ENCODE results near the gene SLC35A2. TPM values are rescaled to one million over a fixed set of nuclear protein-coding genes. Genes with fewer than 3 reads are reported as not detected.
A peak's percentile ranks its signal among the peaks of the same experiment; 100 is the strongest.

SLC35A2 gene
- total and polyA plus RNA-seq, 7 experiments from 2014 or later = 6.7 to 36.7 (median 14.8) TPM

DNA sequence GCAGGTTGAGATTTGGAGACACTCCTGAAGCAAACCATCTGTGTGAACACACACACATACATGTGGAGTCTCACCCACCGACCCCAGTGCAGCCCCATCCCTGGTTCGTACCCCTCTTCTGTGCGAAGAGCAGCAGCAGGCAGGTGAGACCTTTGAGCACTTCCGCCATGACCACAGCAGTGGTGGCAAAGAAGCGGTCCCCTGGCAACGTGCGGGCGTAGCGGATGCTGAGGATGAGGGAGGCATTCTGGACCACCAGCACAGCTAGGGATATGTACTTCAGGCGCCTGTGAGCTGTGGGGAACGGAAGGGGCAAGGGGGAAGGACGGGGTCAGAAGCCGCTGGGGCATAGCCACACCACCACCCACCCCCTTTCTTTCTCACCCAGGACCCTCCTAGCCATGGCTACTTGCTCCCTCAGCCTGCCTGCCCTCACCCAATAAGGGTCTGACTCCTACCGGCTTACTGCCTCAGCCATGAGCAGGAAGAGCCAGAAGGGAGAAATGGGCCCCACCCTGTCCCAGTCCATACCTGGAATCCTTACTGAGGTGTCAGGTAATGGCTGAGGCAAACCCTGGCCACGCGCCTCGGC, 1.6 kb downstream of the SLC35A2 start:
- H3K4me1 ChIP-seq (ENCODE audit: control insufficient read depth in 2 of 2, insufficient read depth in 2 of 2, low read length in 2 of 2) = peaks cover 22 to 26% of the 10 kb centered on the region in 2 donors
- Mint-ChIP-seq H3K4me3 (peak overlapping the region in 2 of 10 donors; percentile 90 to 96), H3K27ac (peak overlapping the region in 3 of 9 donors; percentile 46 to 94 (median 86)), H3K4me1 (peaks cover 20 to 48% (median 41%) of the 10 kb centered on the region in 7 donors), H3K27me3 (peaks cover 0 to 3% (median 0%) of the 10 kb centered on the region in 5 donors), H3K9me3 (peaks cover 0 to 12% (median 0%) of the 10 kb centered on the region in 11 donors), H3K36me3 (peaks cover 0 to 20% (median 13%) of the 10 kb centered on the region in 5 donors)
- ATAC-seq (no peak), DNase-seq (no peak)
- ChIA-PET CTCF (no interaction called here), POLR2A (interaction anchor here (0.7 to 1.6 kb wide), 3 partner anchors 9 to 267 kb away, joined by 3 to 4 read pairs (median 3); no protein-coding TSS in a partner anchor)
- H3K27me3 ChIP-seq (ENCODE audit: control insufficient read depth in 2 of 2, insufficient read depth in 2 of 2, low read length in 2 of 2) = no peaks in the 10 kb centered on the region
- intact Hi-C loops (cut with micrococcal nuclease) = loop anchor here (2.0 to 5.0 kb wide), 2 partner anchors 49 to 197 kb away; no protein-coding TSS in a partner anchor
- no peak overlapping the region for H3K27ac ChIP-seq (ENCODE audit: low read depth, low read length)
- H3K4me3 ChIP-seq (ENCODE audit: low read length) = no peak overlapping the region
- no peaks in the 10 kb centered on the region for H3K9me3 ChIP-seq (ENCODE audit: control insufficient read depth in 2 of 3, low read length in 3 of 3)
- peaks cover 13 to 37% (median 15%) of the 10 kb centered on the region in 3 experiments for H3K36me3 ChIP-seq (ENCODE audit: control insufficient read depth in 2 of 3, insufficient read depth in 3 of 3, low read length in 3 of 3)

- H3K4me3 ChIP-seq (ENCODE audit: low read length) = no peak overlapping the region
- peaks cover 17 to 36% (median 29%) of the 10 kb centered on the region in 7 donors for H3K4me1 Mint-ChIP-seq
- ATAC-seq = no peak
- H3K9me3 ChIP-seq (ENCODE audit: control insufficient read depth in 2 of 3, low read length in 3 of 3) = no peaks in the 10 kb centered on the region
- CTCF ChIA-PET = no interaction called here
- H3K27ac ChIP-seq (ENCODE audit: low read depth, low read length) = no peak overlapping the region
- H3K36me3 Mint-ChIP-seq = peaks cover 0 to 16% (median 10%) of the 10 kb centered on the region in 5 donors
- intact Hi-C loops (cut with micrococcal nuclease) = no loop called here
- no peak for DNase-seq
- POLR2A ChIA-PET = interaction anchor here (1.6 kb wide), 1 partner anchor 50 kb away, joined by 4 read pairs; no protein-coding TSS in a partner anchor
- H3K4me1 ChIP-seq (ENCODE audit: control insufficient read depth in 2 of 2, insufficient read depth in 2 of 2, low read length in 2 of 2) = peaks cover 13 to 15% of the 10 kb centered on the region in 2 donors
- peaks cover under 1 to 37% (median 3%) of the 10 kb centered on the region in 3 experiments for H3K36me3 ChIP-seq (ENCODE audit: control insufficient read depth in 2 of 3, insufficient read depth in 3 of 3, low read length in 3 of 3)
- H3K27me3 ChIP-seq (ENCODE audit: control insufficient read depth in 2 of 2, insufficient read depth in 2 of 2, low read length in 2 of 2) = no peaks in the 10 kb centered on the region
- peak overlapping the region in 1 of 10 donors; percentile 14 for H3K4me3 Mint-ChIP-seq
- H3K9me3 Mint-ChIP-seq = peaks cover 0 to 12% (median 0%) of the 10 kb centered on the region in 11 donors
- H3K27ac Mint-ChIP-seq = peak overlapping the region in 1 of 9 donors; percentile 63
- peaks cover 0 to 3% (median 0%) of the 10 kb centered on the region in 5 donors for H3K27me3 Mint-ChIP-seq
Observed at GRCh38 chrX:48908600-48908999, 2.8 kb downstream of the SLC35A2 start.

- POLR2A ChIA-PET = no interaction called here
- no peak for DNase-seq
- peaks cover 4 to 60% (median 6%) of the 10 kb centered on the region in 3 experiments for H3K36me3 ChIP-seq (ENCODE audit: control insufficient read depth in 2 of 3, insufficient read depth in 3 of 3, low read length in 3 of 3)
- peaks cover 0 to 13% (median 6%) of the 10 kb centered on the region in 5 donors for H3K36me3 Mint-ChIP-seq
- peaks cover 0 to 7% (median 2%) of the 10 kb centered on the region in 7 donors for H3K4me1 Mint-ChIP-seq
- CTCF ChIA-PET = interaction anchor here (0.9 kb wide), 1 partner anchor 7 kb away, joined by 3 read pairs; the partner anchor contains the start of genes PQBP1 and TIMM17B
- no peaks in the 10 kb centered on the region for H3K9me3 ChIP-seq (ENCODE audit: control insufficient read depth in 2 of 3, low read length in 3 of 3)
- H3K9me3 Mint-ChIP-seq = no peaks in the 10 kb centered on the region
- no peak for ATAC-seq
- H3K27ac ChIP-seq (ENCODE audit: low read depth, low read length) = no peak overlapping the region
- no peaks in the 10 kb centered on the region for H3K27me3 ChIP-seq (ENCODE audit: control insufficient read depth in 2 of 2, insufficient read depth in 2 of 2, low read length in 2 of 2)
- no peak overlapping the region for H3K4me3 ChIP-seq (ENCODE audit: low read length)
- intact Hi-C loops (cut with micrococcal nuclease) = no loop called here
- H3K27ac Mint-ChIP-seq = no peak overlapping the region
- no peak overlapping the region for H3K4me3 Mint-ChIP-seq
- peaks cover 2% of the 10 kb centered on the region in 2 donors for H3K4me1 ChIP-seq (ENCODE audit: control insufficient read depth in 2 of 2, insufficient read depth in 2 of 2, low read length in 2 of 2)
- H3K27me3 Mint-ChIP-seq = no peaks in the 10 kb centered on the region
Observed at GRCh38 chrX:48905090-48905790, 6.2 kb downstream of the SLC35A2 start.

DNA sequence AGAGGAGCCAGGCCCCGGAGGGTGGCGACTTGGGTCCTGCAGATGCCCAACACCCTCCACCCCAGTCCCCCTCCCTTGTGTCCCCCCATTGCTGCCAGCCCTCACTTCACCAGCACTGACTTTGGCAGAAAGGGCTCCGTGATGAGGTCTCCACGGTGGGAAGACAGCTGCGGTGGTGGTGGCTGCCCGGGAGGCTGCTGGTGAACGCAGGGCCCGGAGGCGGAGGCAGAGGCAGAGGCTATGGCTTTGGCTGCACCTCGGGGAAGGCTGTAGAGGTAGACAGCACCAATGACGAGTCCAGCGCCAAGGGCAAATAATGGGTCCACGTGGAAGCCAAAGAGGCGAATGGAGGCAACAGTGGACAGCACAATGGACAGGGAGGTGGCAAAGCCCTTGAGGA, 6.8 kb downstream of the SLC35A2 start:
- Mint-ChIP-seq H3K4me3 (no peak overlapping the region), H3K27ac (no peak overlapping the region), H3K36me3 (peaks cover 0 to 13% (median 6%) of the 10 kb centered on the region in 5 donors), H3K9me3 (no peaks in the 10 kb centered on the region), H3K4me1 (peaks cover 0 to 7% (median 2%) of the 10 kb centered on the region in 7 donors), H3K27me3 (no peaks in the 10 kb centered on the region)
- H3K36me3 ChIP-seq (ENCODE audit: control insufficient read depth in 2 of 3, insufficient read depth in 3 of 3, low read length in 3 of 3) = peaks cover 4 to 60% (median 6%) of the 10 kb centered on the region in 3 experiments
- no peak overlapping the region for H3K4me3 ChIP-seq (ENCODE audit: low read length)
- H3K27me3 ChIP-seq (ENCODE audit: control insufficient read depth in 2 of 2, insufficient read depth in 2 of 2, low read length in 2 of 2) = no peaks in the 10 kb centered on the region
- H3K27ac ChIP-seq (ENCODE audit: low read depth, low read length) = no peak overlapping the region
- POLR2A ChIA-PET = interaction anchor here (1.4 kb wide), 1 partner anchor 33 kb away, joined by 7 read pairs; no protein-coding TSS in a partner anchor
- intact Hi-C loops (cut with micrococcal nuclease) = no loop called here
- no peak for DNase-seq
- peaks cover 0 to 2% of the 10 kb centered on the region in 2 donors for H3K4me1 ChIP-seq (ENCODE audit: control insufficient read depth in 2 of 2, insufficient read depth in 2 of 2, low read length in 2 of 2)
- no peak for ATAC-seq
- no peaks in the 10 kb centered on the region for H3K9me3 ChIP-seq (ENCODE audit: control insufficient read depth in 2 of 3, low read length in 3 of 3)
- CTCF ChIA-PET = no interaction called here

DNA sequence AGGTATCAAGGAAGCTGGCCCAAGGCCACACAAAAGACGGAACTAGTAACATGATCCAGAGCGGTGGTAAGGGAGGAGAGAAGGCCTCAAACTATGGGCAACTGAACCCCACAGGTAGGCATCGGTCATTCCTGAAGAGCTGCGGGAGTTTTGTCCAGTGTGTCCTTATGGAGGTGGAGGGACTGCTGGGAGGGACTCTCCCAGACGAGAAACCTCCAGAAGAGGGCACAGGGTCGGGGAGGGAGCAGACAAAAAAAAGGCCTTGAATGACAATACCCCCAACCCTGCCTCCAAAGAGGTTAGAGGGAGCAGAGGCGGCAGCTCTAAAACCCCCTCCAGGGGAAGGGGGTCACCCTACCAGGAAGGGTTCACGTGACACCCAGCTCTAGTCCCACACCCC, 7.3 kb downstream of the SLC35A2 start:
- Histone ChIP-seq H3K36me3 (ENCODE audit: control insufficient read depth in 2 of 3, insufficient read depth in 3 of 3, low read length in 3 of 3) (peaks cover 4 to 60% (median 6%) of the 10 kb centered on the region in 3 experiments), H3K9me3 (ENCODE audit: control insufficient read depth in 2 of 3, low read length in 3 of 3) (no peaks in the 10 kb centered on the region), H3K27me3 (ENCODE audit: control insufficient read depth in 2 of 2, insufficient read depth in 2 of 2, low read length in 2 of 2) (no peaks in the 10 kb centered on the region), H3K27ac (ENCODE audit: low read depth, low read length) (no peak overlapping the region), H3K4me3 (ENCODE audit: low read length) (no peak overlapping the region), H3K4me1 (ENCODE audit: control insufficient read depth in 2 of 2, insufficient read depth in 2 of 2, low read length in 2 of 2) (peaks cover 3 to 6% of the 10 kb centered on the region in 2 donors)
- no peaks in the 10 kb centered on the region for H3K9me3 Mint-ChIP-seq
- H3K27me3 Mint-ChIP-seq = no peaks in the 10 kb centered on the region
- ChIA-PET CTCF (no interaction called here), POLR2A (interaction anchor here (1.4 to 2.4 kb wide), 2 partner anchors 8 to 33 kb away, joined by 7 to 10 read pairs; partner anchors contain the start of gene SLC35A2)
- H3K27ac Mint-ChIP-seq = peak overlapping the region in 4 of 9 donors; percentile 15 to 56 (median 24)
- DNase-seq (no peak), ATAC-seq (no peak)
- intact Hi-C loops (cut with micrococcal nuclease) = no loop called here
- peaks cover 0 to 13% (median 6%) of the 10 kb centered on the region in 5 donors for H3K36me3 Mint-ChIP-seq
- peaks cover 0 to 9% (median 2%) of the 10 kb centered on the region in 7 donors for H3K4me1 Mint-ChIP-seq
- H3K4me3 Mint-ChIP-seq = no peak overlapping the region

GRCh38 chrX:48903290-48903689, 8.2 kb downstream of the SLC35A2 start:
- no peaks in the 10 kb centered on the region for H3K27me3 ChIP-seq (ENCODE audit: control insufficient read depth in 2 of 2, insufficient read depth in 2 of 2, low read length in 2 of 2)
- H3K4me1 ChIP-seq (ENCODE audit: control insufficient read depth in 2 of 2, insufficient read depth in 2 of 2, low read length in 2 of 2) = peaks cover 6 to 10% of the 10 kb centered on the region in 2 donors
- H3K27ac ChIP-seq (ENCODE audit: low read depth, low read length) = no peak overlapping the region
- peaks cover 4 to 60% (median 6%) of the 10 kb centered on the region in 3 experiments for H3K36me3 ChIP-seq (ENCODE audit: control insufficient read depth in 2 of 3, insufficient read depth in 3 of 3, low read length in 3 of 3)
- H3K9me3 ChIP-seq (ENCODE audit: control insufficient read depth in 2 of 3, low read length in 3 of 3) = no peaks in the 10 kb centered on the region
- DNase-seq (no peak), ATAC-seq (no peak)
- H3K27ac Mint-ChIP-seq = peak overlapping the region in 2 of 9 donors; percentile 15 to 25
- no peak overlapping the region for H3K4me3 Mint-ChIP-seq
- intact Hi-C loops (cut with micrococcal nuclease) = no loop called here
- H3K4me3 ChIP-seq (ENCODE audit: low read length) = no peak overlapping the region
- H3K4me1 Mint-ChIP-seq = peaks cover 0 to 13% (median 3%) of the 10 kb centered on the region in 7 donors
- ChIA-PET POLR2A (interaction anchor here (1.4 to 3.2 kb wide), 3 partner anchors 9 to 34 kb away, joined by 7 to 10 read pairs (median 9); partner anchors contain the start of gene SLC35A2), CTCF (no interaction called here)
- H3K9me3 Mint-ChIP-seq = peaks cover 0 to 1% (median 0%) of the 10 kb centered on the region in 11 donors
- H3K36me3 Mint-ChIP-seq = peaks cover 0 to 8% (median 6%) of the 10 kb centered on the region in 5 donors
- H3K27me3 Mint-ChIP-seq = no peaks in the 10 kb centered on the region

All from naive thymus-derived CD4-positive, alpha-beta T cell (primary cell).